T47D (cell line): ENCODE data around the gene TBXAS1.
"Not testable (repeated sequence)": the region's sequence is repeated elsewhere in the genome, so short reads cannot be mapped to it uniquely, and the experiment has no call there.

Experiments
- DNase-seq, 2 experiments: peaks; one replicate each; pipeline versions ENCODE4 v3.0.0 to v3.0.0-alpha.2; 2011 to 2012; ENCODE audit warnings: low read depth in 1 of 2, low spot score in 1 of 2
- JUND ChIP-seq: IDR thresholded peaks from 2 replicates; pipeline ENCODE4 v1.6.1; 2012; ENCODE audit warnings: low read depth
- in situ Hi-C: cut with HindIII; loops from 2 replicates; pipeline ENCODE4 v1.10.0; 2016; ENCODE audit warnings: low sequenced_read_pairs, low pct_unique_long_range_greater_than_20kb

TBXAS1 gene

GRCh38 chr7:139895141-139895829, 66.2 kb downstream of the TBXAS1 start:
- in situ Hi-C loops, result no loop called here
- TF ChIP-seq JUND, result no peak

DNA sequence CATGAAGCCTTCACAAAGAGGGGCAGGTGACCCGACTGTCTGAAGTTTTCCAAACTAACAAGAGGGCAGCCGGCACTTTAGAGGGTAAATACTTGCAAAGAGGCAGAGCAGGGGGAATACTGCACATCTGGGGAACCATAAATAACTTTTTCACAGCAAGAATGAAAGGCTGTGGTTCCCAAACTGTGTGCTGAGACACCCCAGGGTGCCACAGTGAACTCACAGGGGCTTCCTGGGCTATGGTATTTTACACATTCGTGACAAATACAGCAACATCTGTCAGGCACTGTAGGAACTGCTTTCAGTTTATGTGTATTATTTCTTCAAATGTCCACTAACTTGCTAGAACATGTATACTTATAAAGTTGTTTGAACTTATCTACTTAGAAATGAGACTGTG, 67.2 kb downstream of the TBXAS1 start:
- in situ Hi-C loops, result no loop called here
- no peak for TF ChIP-seq JUND
- no peak for DNase-seq

More at GRCh38 chr7:139895141-139895829, 66.2 kb downstream of the TBXAS1 start:
- no peak for DNase-seq

DNA sequence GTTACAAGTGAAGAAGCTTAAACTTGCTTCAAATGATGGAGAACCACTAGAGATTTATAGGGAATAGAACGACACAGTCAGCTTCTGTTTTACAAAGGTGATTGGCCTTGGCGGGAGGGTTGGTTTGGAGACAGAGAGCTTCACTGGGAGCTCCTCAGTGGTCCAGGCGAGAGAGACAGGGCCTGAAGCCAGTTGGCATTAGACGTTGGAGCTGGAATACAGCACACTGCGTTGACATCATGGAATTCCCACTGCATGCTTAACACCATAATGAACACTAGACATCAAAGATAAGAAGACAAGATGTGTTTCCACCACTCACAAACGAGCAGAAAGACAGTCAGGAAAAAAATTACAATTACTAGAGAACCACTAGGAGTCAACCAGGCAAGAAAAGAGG, 67.8 kb downstream of the TBXAS1 start:
- no peak for DNase-seq
- in situ Hi-C loops, result no loop called here
- no peak for TF ChIP-seq JUND

- DNase-seq, result peak in 1 of 2 experiments; percentile 23
- in situ Hi-C loops, result no loop called here
- no peak for TF ChIP-seq JUND
Measured at GRCh38 chr7:139897422-139898090, 68.5 kb downstream of the TBXAS1 start.

DNA sequence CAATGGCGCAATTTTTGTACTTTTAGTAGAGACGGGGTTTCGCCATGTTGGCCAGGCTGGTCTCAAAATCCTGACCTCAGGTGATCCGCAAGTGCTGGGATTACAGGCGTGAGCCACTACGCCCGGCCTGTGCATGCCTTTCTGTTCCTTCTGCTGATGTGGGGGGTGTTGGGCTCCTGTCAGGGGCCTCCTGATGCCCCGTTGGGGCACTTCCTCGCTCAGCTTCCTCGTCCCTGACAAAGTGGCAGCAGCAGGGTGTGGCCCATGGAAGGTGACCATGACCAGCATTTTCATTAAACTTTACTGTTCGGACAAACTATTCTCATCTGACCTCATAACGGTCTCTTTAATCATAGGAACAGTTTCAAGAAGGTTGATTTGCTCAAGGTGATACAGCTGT, 69.4 kb downstream of the TBXAS1 start:
- in situ Hi-C loops, result no loop called here
- no peak for TF ChIP-seq JUND
- DNase-seq, result no peak

DNA sequence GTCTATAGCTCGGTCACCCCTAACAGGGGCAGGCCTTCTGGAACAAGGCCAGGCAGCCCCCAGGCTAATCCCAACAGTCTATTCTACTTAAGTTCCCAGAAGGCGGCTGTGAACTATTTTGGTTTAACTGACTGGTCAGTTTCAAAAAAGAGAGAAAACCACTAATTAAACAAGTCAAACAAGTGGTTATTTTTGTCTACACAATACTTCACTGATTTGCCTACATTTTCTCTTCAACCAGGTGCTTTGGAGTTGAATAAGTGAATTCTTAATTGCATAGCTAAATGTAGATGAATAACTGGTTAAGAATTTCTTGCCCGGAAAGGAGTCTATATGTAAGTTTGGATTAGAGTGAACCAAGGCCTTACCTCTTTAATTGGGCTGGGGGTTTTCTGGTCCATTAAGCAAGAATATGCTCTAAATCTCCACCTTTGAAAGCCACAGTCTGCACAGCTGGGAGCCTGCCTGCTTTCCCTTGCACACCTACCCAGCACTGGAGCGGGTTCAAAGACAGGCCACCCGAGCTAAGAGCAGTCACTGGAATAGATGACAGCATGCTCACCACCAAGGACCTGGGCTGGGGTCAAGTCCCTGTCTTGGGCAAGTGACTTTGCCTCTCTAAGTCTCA, 70.4 kb downstream of the TBXAS1 start:
- TF ChIP-seq JUND, result no peak
- no peak for DNase-seq
- in situ Hi-C loops, result no loop called here

- in situ Hi-C loops, result no loop called here
- DNase-seq, result no peak
- TF ChIP-seq JUND, result no peak
Measured at GRCh38 chr7:139900326-139900725, 71.3 kb downstream of the TBXAS1 start.

DNA sequence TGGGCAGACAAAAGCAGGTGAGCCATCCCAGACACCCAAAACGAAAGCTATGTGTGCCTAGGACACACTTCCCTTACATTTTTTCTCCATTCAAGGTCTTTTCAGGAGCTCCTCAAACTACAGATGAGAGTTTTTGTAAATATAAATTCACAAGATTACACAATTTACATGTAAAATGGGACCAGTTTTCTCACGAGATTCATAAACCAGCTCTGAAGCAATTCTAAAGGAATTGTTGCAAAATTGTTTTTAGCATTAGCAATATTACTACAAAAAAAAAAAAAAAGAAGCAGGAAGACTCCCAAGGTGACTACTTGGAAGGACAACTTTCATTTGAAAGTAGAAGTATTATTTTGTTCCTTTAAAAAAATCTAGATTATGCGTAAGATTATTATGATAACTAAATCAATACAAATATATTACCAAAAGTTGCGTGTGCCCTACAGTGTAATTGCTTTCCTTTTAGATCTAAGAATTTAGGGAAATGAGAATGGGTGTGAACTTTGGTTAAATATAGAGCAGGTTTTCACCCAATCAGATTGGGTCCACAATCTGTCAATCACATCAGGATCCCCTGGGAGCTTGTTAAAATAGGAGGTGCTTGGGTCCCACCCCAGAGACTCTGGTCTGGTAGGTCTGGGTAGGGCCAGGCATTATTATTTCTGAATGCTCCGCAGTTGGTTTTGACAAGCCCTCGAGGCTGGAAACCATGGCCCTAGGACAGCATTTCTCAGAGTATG, 72.2 kb downstream of the TBXAS1 start:
- in situ Hi-C loops, result no loop called here
- TF ChIP-seq JUND, result no peak

DNA sequence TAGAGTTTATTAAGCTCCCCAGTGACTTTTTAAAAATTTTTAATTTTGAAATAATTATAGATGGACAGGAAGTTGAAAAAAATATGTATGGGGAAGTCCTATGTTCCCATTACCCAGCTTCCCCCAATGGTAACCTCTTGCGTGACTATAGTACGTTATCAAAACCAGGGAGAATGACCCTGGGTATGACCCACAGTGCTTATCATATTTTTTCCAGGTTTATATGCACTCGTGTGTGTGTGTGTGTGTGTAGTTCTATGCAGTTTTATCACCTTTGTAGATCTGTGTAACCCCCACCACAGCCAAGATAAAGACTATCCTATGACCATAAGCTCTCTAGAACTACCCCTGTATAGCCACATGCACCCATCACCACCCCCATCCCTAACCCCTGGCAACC, 72.8 kb downstream of the TBXAS1 start:
- no peak for TF ChIP-seq JUND
- DNase-seq, result no peak
- in situ Hi-C loops, result no loop called here

More for the DNA sequence above, 72.2 kb downstream of the TBXAS1 start:
- DNase-seq, result no peak

DNA sequence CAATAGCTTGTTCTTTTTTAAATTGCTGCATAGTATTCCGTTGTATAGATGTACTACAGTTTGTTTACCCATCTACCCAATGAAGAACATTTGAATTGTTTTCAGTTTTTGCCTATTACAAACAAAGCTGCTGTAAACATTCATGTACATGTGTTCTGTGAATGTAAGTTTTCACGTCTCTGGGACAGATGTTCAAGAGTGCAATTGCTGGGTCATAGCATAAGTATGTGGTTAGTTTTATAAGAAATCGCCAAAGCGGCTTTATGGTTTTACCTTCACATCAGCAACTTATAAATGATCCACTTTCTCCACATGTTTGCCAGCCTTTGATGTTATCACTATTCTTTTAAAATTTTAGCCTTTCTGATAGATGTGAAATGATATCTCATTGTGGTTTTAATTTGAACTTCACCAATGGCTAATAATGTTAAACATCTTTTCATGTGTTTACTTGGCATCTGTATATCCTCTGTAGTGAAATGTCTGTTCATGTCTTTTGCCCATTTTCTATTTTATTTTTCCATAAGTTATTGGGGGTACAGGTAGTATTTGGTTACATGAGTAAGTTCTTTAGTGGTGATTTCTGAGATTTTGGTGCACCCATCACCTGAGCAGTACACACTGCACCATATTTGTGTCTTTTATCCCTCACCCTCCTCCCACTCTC, 73.5 kb downstream of the TBXAS1 start:
- DNase-seq, result no peak
- in situ Hi-C loops, result no loop called here
- TF ChIP-seq JUND, result no peak

DNA sequence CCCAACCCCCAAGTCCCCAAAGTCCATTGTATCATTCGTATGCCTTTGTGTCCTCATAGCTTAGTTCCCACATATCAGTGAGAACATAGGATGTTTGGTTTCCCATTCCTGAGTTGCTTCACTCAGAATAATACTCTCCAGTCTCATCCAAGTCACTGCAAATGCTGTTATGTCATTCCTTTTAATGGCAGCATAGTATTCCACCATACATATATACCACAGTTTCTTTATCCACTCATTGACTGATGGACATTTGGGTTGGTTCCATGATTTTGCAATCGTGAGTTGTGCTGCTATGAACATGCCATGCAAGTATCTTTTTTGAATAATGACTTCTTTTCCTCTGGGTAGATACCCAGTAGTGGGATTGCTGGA, 74.0 kb downstream of the TBXAS1 start:
- in situ Hi-C loops, DNase-seq: not testable (repeated sequence)

DNA sequence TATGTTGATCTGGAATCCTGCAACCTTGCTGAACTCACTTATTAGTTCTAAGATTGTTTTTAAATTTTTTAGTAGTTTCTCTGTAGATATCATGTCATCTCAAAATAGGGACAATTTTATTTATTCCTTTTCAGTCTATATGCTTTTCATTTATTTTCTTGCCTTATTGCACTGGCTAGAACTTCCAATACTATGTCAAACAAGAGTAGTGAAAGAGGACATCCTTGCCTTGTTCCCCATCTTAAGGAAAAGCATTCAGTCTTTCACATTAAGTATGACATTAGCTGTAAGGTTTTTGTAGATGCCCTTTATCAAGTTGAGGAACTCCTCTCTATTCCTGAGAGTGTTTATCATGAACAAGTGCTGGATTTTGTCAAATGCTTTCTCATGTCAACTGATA, 77.8 kb downstream of the TBXAS1 start:
- DNase-seq, result no peak
- no peak for TF ChIP-seq JUND
- in situ Hi-C loops, result no loop called here
